HG02798 (cell line): ENCODE results near the gene GLOD5.

Experiments
- ATAC-seq: cut with Tn5 transposase; IDR thresholded peaks from one replicate; pipeline ENCODE4 v1.9.1; 2021; ENCODE audit warnings: mild to moderate bottlenecking; ENCODE audit not compliant: unreplicated experiment, poor library complexity

GLOD5 gene

GRCh38 chrX:48761674-48762471 lies at the start of gene GLOD5:
GLOD5 (plus strand) TSS chrX:48761747; CDS start chrX:48761791, 44 bp downstream.
- no peak for ATAC-seq

DNA sequence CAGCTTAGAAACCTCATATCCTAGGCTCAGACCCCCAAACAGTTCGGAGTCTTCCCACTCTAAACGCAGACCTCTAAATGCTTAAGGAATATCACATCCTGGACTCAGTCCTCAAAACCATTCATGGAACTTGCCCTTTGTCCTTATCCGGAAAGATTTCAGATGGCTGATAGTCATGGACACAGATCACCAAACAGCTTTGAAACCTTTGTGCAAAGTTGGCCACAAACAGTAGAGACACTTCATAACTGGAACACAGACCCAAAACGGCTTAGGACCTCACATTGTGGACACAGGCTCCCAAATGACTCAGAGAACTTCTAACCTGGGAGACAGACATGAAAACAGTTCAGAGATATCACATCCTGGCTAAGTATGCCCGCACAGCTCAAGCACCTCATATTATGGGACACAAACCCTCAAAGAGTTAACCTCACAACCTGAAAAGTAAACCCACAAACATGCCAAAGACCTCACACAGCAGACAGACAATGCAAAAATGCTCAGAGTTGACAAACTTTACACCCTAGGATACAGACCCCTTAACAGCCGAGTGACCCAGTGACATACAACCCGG lies 49.5 kb upstream of the GLOD5 start:
- ATAC-seq = no peak

- no peak for ATAC-seq
Measured at GRCh38 chrX:48713847-48714246, 47.7 kb upstream of the GLOD5 start.

DNA sequence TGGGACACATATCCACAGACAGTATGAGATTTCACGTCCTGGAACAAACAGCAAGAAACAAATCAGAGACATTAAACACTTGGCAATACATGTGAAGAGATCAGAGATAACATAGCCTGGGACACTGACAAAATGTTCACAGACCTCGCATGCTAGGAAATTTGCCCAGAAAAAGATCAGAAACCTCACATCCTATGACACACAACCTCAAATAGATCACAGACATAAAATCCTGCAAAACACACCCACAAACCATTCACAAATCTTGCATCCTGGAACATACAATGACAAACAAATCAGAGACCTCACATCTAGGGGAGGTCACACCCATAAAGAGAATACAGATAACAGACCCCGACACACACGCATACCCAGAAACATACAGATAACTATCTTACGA lies 47.0 kb upstream of the GLOD5 start:
- no peak for ATAC-seq

DNA sequence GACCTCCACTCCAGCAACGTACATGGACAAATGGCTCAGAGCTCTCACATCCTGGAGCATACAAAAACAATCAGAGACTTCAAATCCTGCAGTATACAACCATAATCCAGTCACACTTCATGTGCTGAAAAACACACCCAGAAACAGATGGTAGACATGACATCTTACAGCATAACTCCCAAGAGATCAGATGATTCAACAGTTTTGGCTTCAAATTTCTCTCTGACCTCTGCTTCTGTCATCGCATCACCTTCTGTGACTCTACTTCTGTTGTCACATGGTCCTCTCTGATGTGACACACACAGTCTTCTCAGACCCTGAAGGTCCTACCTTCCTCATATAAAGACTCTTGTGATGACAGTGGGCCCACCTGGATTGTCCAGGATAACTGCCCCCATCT lies 46.5 kb upstream of the GLOD5 start:
- no peak for ATAC-seq

- ATAC-seq = no peak
Measured at GRCh38 chrX:48715876-48716502, 45.6 kb upstream of the GLOD5 start.

GRCh38 chrX:48719958-48720357 lies 41.6 kb upstream of the GLOD5 start:
- no peak for ATAC-seq

DNA sequence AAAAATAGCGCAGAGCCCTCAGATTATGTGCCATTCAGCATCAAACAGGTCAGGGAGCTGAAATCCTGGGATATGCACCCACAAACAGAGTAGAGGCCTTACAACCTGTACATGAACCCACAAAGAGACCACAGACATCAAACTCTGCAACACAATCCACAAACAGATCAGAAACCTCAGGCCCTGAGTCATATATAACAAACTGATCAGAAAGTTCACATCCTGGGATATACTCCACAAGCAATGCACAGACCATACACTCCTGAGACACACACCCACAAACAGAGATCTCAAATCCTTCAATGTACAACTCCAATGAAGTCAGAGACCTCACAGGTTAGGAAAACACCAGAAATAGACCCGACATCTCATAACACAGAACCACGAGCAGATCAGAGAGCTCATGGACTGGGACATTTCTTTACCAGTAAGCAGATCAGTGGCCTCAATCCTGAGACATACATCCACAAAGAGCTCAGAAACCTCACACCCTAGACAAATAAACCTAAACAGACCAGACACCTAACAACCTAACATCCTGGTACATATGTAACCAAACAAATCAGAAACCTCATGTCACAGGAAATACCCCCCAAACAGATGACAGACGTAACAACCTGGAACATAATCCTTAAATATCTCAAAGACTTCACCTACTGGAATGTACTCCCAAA lies 40.8 kb upstream of the GLOD5 start:
- ATAC-seq = no peak

DNA sequence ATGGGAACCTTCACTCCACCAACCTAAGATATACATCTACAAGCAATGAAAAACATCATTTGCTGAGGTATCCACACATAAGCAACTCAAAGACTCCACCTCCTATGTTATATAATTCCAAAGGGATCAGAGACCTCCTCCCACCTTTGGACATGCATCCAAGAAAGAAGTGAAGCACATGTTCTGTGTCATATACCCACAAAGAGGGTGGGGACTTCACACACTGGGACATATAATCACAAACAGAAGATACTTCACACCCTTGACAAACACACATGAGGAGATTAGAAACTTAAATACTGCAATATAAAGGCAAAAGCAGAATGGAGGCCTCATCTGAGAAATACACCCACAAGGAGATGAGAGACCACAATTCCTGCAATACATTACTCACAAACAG lies 39.6 kb upstream of the GLOD5 start:
- ATAC-seq = no peak

GRCh38 chrX:48726596-48726995 lies 35.0 kb upstream of the GLOD5 start:
- no peak for ATAC-seq

- no peak for ATAC-seq
Measured at GRCh38 chrX:48728653-48729052, 32.9 kb upstream of the GLOD5 start.

DNA sequence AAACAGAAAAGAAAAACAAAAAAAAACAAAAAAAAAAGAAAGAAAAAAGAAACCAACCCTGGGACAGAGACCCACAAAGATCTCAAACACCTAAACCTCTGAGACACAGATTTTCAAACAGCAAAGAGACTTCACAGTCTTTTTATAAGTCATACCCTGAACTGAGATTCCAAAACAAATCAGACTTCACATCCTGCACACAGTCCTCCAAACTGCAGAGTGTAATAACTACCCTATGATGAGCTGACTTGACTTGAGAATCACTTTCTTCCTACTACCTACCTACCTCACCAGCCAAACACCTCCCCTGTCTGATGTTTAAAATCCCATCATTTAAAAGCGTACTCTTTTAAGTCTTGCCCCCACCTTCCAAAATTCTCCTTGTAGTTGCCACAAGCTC lies 25.2 kb upstream of the GLOD5 start:
- no peak for ATAC-seq

DNA sequence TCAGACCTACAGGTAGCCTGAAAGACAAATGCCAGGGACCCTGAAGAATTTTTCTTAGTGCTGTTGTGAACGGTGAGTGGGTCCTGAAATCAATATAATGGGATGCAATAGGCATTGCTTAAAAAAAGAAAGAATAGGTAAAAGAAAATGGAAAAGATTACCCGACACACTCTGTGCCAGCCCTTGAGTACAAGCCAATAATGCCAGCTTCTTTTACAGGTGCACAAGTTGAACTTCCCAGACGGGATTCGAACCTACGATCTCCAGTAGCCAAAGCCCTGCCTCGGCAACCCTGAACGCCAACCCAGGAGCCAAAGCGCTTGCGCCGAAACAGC lies 24.7 kb upstream of the GLOD5 start:
- no peak for ATAC-seq

DNA sequence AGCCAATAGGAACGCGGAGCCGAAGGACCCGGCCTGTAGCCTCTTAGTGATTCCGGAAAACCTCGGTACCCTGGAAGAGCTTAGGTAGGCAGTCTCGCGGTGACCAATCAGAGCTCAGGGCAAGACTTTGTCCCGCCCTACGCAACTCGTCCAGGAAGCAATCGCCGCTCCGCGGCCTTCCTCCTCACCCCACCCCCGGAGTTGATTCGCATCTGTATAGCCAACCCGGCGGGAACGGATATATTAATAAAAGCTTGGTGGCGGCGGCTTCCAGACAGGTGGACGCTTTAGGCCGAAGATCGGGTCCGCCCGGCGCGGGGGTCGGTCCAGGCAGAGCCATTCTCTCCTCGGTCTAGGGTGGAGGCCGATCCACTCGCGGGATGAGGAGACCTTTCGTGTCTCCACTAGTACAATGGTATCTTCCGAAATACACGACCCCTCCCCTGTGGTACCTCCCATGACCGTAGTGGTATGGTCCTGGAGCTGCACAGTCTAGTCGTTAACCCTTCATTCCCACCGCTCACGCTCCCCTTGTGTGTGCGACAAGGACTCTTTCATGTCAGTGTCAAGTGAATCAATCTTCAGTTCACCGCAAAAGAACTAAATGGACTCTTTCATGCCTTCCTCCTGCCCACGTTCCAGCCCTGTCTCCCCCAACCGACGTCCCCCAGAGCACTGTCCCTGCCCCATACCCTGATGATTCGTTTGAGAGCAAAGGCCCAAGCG lies 24.2 kb upstream of the GLOD5 start:
- peak; percentile 99 for ATAC-seq

DNA sequence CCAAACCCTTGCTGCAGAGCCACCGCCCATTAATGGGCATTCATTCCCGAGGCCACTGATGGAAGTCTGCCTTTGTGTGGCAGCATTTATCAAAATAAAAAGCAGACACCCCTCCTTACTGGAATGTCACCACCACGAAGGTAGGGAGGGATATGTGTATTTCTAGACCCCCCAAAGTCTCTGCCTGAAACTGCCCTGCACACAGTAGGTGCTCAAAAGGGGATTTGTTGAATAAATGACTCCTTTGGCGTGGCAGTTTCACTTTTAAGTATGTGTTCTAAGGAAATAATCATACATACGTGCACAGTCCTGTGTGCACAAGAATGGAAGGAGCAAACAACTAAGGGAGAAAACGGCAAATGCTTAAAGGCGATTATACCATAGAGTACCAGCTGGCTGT lies 23.6 kb upstream of the GLOD5 start:
- no peak for ATAC-seq

GRCh38 chrX:48741834-48742233 lies 19.7 kb upstream of the GLOD5 start:
- no peak for ATAC-seq

- no peak for ATAC-seq
Measured at GRCh38 chrX:48745222-48745621, 16.3 kb upstream of the GLOD5 start.

DNA sequence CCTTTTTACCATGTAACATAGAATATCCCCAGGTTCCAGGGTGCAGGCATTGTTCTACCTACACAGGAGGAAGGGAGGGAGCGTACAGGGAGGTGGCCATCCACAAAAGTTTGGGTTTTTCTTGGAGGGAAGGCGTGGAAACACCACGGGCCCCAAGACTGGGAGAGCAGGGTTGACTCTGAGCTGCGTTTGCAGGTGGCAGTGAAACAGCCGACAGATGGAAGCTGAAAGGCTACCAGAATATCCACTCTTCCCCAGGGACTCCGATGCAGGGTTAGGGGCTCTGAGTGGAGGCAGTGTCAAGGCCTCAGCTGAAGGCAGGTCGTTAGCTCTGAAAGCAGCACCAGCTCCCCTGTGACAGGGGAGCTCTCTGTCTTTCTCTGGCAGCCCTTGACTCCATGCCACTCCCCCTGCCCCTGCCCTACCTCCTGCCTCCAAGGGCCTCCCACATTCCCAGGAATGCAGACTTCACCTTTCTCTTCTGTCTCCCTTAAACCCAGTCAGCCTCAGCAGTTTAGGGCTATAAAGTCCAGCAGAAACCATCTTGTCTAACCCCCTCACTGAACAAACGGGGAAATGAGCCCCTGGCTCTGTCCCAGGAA lies 14.0 kb upstream of the GLOD5 start:
- ATAC-seq = no peak

DNA sequence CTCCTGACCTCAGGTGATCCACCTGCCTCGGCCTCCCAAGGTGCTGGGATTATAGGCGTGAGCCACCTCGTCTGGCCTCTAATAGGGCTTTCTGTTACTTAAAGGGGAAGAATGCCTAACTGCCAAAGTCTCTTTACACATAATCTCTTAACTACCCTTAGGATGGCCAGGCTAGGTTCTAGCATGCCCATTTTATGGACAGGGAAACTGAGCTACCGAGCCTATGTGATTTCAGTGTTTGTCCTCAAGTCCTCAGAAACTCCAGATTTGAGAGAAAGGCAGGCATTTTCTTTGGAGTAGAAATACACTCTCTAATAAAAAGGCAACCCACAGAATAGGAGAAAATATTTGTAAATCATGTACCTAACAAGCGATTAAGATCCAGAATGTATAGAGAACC lies 12.4 kb upstream of the GLOD5 start:
- ATAC-seq = no peak

DNA sequence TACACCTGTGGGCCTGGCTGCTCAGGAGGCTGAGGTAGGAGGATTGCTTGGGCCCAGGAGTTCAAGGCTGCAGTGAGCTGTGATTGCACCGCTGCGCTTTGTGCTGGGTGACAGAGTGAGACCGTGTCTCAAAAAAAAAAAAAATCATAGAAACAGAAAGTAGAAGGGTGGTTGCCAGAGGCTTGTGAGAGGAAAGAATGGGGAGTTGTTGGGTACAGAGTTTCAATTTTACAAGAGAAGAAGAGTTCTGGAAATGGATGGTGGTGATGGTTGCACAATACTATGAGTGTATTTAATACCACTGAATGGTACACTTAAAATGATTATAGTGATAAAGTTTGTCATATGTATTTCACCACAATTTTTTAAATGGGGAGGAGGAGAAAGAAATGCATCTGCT lies 10.2 kb upstream of the GLOD5 start:
- ATAC-seq = no peak
